GM19351 (cell line): ENCODE data around the gene MAPK12.

Source experiments
- ATAC-seq: cut with Tn5 transposase; IDR thresholded peaks from one replicate; pipeline ENCODE4 v1.9.1; 2021; ENCODE audit warnings: mild to moderate bottlenecking, moderate library complexity; ENCODE audit not compliant: unreplicated experiment

MAPK12 gene

DNA sequence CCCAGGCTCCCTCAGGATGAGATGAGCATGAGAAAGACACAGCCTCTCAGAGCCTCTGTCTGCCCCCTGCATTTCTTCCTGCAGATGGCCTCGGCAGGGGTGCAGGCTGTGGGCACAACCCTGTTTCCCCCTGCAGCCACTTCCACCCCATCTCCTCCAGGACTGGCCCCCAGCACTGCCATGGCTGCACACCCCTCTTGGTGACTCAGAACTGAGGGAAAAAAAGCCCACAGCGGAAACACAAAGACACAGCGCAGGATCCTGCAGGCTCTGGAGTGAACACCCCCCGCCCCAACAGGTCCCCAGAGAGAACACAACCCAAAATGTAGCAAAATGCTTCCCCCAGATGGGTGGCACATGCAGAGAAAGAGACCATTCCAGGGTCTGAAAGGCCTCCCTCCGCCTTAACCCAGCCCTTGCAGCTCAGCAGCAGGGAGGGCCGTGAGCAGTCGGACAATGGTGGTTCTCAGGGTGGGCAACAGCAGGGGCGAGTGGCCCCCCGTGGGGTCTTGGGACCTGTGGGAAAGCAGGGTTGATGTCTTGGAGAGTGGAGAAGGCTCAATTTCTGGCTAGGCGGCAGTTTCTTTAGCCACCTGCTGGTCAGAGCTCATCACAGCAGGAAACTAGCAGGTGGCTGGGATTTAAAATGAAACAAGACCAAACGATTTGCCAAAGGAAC, 24.6 kb downstream of the MAPK12 start:
- ATAC-seq, result no peak

DNA sequence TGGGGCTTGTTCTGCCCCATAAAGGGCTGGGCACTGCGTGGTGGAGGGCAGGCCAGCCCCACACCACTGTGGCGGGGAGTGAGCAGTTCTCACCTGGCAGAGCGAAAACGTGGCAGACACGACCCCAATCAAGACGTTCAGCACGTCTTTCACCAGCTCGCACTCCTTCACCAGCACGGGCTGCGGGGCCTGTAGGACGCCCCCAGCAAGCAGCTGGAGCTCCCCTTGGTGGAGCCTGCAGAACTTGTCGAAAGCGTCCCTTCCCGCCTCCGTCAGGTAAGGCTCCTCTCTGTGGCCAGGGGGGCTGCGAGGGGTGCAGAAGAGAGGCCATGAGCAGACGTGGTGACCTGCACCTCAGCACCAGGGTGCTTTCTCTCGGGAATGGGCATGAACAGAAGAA, 28.3 kb downstream of the MAPK12 start:
- no peak for ATAC-seq

DNA sequence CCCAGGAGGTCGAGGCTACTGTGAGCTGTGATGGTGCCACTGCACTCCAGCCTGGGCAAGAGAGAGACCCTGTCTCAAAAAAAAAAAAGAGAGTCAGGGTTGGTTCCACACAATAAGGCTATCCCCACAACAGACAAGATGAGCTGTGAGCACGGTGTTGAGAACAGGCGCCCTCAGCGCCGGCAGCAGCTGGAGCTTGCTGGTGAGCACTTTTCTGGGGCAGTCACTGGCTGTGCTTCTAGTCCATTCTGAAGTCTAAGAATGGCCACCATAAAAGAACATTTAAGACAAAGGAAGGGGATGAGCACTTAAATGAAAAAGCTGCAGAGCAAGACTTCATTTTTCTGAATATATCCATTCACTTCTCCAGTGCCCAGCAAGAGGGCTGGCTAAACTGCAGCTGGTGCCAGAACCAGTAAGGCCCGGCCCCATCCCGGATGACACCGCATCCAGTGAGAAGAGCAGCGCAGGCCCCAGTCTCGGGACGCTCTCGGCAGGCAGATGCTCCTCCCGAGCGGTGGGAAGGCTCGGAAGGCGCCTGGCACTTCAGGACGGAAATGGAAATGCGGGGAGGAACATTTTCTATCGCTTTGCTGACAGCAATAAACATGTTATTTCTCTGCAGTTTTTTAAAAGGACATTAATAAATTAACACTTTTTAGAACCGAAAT, 28.9 kb downstream of the MAPK12 start:
- no peak for ATAC-seq

DNA sequence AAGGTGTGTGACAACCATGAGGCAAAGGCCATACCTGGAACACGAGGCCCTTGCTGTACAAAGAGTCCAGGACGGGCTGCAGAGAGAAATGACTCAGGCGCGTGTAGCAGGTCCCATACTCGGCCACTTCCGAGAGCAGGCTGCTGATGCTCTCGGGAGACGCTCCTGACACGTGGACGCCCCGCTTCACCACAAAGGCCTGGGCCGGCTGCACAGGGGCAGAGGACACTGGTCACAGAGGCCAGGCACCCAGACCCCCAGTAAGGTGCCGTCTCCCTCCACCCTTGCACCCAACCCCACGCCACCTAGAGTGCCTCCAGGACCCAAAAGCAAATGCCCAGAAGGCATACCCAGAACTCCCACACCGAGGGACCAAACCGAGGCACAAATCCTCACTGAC, 32.1 kb downstream of the MAPK12 start:
- ATAC-seq, result no peak

DNA sequence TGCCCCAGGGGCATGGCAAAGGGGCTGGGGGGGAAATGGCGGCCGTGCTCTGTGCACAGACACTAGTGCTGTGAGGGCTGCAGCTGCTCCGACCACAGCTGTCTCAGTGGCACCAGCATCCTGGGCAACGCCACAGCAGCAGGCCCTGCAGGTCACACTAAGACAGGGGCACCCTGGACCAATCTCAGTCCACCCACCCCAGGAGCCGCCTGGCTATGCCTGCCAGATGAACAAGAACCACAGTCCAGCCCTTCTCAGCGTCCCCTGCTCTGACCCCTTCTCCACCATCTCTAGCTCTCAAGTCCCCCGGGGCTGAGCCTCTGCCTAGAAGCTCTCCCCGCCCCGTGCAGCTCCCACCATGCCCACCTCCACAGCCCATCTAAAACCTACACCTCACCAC, 33.1 kb downstream of the MAPK12 start:
- no peak for ATAC-seq

DNA sequence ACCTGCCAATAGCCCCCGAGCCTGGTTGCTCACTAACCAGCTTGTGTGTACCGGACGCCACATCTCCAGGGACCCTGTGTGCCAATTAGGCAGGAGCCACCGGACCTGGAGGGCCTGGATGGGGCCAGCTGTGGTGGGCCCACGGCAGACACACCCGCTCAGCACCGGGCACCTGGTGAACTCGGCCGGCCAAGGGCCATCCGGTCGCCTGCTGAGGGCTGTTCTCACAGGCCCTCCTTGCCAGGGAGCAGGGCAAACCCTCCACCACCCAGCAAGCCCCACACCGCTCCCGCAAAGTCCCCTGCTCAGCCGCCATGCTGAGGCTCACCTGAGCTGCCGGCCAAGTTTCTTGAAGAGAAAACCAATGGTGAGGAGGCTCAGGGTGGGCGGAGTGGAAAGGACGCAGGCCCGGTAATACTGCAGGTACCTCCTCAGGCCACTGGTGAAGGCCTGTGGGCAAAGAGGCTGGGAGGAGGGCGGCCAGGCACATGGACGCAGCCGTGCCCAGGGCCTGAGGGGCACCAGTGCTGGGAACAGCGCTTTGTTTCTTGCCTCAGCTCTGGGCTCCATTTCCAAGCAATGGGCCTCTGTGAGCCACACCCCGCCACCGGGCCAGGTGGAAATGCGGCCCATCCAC, 33.8 kb downstream of the MAPK12 start:
- no peak for ATAC-seq

DNA sequence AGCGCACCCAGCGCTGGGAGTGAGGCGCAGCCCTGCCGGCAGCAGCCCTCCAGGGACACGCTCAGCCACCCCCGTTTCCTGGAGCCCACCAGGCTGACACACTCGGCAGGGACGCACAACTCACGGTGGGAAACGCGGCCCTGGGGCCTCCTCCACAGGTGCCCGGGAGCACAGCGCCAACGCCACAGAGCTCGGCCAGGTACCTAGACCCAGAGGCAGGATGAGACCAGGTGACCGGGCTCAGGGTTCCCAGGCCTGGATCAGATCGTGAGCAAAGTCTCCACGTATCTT, 34.7 kb downstream of the MAPK12 start:
- ATAC-seq, result no peak

DNA sequence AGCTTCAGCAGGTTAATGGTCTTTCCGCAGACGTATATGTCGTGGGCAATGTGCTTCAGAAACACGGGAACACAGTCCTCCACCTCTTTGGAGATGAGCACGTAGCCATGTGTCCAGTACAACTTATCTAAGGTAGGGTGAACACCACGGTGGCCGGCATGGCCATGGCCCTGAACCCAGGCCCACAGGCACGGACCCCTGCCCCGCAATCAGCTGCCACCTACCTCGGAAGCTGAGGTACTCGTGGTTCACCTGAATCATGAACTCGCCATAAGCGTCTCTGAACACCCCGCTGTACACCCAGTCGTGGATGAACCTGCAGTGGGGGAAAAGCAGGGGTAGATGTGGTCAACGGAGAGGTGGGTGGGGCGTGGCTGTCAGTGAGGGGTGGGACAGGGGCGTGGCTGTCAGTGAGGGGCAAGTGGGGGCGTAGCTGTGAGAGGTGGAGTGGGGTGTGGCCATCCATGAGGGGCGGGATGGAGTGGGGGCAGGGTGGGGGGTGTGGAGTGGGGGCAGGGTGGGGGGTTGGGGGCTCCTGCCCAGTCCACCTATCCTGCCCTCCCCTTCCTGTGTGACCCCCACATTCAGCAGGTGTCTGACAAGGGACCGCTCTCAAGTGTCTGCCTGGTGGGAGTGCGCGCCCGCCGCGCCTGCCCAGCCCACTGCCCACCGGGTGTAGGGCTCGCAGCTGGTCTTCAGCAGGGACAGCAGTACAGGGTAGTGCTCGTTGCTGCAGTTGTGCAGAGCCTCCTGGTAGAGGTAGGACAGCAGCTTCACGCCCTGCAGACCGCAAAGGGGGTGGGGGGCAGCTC, 35.2 kb downstream of the MAPK12 start:
- ATAC-seq, result no peak

DNA sequence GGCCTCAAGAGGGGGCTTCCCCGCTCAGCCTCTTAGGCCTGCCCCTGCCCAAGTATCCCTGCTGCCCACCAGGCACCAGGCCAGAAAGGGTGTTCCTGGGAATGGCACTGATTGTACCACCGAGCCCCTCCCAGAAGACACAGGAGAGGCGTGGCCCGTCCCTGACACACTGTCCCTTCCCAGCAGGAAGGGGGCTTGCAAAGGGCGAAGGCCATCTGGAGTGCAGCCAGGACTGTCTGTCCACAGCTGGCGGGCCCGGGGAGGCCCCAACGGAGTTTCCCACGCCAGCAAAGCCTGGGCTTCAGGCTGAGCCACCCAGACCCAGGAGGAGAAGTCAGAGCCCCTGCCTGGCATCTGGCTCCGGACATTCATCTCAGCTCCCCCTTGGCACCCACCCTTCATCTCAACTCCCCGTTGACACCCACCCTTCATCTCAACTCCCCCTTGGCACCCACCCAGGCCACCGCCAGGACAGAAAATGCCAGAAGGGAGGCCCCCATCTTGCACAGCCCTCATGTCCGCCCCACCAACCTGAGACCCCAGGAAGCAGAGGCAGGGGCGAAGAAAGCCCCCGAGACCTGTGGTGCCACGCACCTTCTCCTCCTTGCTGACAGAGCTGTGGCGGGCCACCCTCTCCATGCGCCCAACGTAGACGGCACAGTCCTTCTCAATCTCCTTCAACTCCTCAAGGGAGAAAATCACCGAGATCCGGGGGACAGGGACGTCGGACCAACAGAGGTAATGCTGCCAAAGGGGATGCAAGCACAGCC, 36.1 kb downstream of the MAPK12 start:
- no peak for ATAC-seq

DNA sequence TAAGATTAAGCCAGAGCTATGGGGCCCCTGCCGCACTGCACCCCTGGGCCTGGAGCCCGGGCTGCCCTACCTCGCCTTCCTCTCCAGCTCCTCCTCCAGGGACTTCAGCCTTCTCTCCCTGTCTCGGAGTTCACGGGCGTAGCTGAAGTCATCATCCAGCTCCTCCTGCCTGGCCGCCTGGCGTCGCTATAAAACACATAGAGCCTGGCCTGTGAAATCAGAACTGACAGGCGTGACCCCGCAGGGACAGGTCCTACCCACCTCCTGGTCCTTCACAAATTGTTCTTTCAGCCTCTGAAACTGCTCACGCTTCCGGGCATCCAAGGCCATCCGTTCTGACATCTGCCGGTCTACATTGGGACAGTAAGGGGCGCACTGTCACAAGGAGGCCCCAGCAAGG, 37.4 kb downstream of the MAPK12 start:
- no peak for ATAC-seq

DNA sequence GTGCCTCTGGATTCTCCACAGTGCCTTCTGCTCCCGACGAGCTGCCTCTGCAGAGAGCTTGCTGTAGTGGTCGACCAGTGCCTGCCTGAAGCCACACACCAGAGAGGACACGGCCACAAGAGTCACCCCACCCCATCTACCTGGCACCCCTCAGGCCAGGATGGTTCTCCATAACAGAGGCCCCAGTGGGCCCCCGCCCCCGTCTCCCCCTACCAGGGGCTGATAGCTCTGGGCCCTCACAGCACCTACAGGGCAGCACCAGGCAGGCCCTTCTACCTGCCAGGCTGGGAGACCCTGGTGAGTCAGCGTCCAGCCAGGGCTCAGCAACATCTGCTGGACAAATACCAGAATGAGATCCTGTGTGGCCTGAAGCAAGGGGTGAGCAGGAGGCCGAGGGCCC, 39.0 kb downstream of the MAPK12 start:
- ATAC-seq, result no peak

DNA sequence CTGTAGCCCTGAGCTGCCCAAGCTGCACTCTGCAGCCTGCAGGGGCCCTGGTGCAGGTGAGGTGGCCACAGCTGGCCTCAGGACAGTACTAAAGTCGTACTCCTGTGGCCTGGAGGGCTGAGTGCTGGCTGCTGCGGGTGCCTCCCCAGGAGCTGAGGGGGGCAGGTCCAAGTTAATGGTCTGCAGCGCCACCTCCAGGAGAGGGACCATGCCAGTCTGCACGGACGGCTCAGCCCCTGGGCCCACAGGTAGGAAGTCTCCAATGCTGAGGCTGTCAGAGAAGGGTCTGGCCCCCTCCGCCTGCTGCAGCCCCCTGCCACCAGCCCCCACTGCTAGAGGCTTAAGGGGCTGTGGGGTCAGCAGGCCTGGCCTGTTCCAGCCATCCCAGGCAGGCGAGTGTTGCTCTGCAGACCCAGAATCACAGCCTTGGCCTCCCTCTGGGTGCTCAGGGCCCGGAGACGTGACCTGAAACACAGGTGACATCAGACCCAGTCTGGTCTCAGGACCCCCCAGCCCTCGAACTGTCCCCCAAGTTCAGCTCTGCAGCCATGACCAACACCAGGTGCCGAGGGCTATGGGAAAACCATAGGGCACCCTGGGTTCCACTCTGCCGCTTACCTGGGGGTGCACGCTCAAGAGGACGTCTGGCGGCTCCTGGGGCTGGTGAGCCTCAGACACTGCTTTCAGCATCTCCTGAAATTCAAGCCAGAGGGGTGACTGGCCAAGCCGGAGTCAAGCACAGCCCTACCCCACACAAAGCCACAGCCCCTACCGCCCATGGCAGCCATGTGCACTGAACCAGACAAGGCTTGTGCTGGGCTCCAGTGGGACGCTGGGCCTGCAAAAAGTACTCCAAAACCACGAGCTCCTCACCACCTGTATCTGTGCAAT, 39.8 kb downstream of the MAPK12 start:
- ATAC-seq, result no peak

DNA sequence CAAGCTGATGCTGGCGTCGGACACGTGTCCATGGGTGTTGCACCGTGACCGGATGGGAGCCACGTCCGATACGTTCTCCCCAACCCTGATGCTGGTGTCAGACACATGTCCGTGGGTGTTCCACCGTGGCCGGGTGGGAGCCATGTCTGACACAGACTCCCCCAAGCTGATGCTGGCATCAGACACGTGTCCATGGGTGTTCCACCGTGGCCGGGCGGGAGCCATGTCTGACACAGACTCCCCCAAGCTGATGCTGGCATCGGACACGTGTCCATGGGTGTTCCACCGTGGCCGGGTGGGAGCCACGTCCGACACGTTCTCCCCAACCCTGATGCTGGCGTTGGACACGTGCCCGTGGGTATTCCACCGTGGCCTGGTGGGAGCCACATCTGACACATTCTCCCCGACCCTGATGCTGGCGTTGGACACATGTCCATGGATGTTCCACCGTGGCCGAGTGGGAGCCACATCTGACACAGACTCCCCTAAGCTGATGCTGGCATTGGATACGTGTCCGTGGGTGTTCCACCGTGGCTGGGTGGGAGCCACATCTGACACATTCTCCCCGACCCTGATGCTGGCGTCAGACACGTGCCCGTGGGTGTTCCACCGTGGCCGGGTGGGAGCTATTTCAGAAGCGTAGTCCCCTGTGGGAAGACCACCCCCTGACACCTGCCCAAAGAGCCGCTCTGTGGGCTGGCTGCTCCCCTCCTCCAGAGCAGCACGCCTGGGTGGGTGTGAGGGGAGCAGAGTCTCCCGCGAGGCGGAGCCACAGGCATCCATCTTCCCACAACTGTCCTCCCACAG, 40.7 kb downstream of the MAPK12 start:
- ATAC-seq, result no peak

DNA sequence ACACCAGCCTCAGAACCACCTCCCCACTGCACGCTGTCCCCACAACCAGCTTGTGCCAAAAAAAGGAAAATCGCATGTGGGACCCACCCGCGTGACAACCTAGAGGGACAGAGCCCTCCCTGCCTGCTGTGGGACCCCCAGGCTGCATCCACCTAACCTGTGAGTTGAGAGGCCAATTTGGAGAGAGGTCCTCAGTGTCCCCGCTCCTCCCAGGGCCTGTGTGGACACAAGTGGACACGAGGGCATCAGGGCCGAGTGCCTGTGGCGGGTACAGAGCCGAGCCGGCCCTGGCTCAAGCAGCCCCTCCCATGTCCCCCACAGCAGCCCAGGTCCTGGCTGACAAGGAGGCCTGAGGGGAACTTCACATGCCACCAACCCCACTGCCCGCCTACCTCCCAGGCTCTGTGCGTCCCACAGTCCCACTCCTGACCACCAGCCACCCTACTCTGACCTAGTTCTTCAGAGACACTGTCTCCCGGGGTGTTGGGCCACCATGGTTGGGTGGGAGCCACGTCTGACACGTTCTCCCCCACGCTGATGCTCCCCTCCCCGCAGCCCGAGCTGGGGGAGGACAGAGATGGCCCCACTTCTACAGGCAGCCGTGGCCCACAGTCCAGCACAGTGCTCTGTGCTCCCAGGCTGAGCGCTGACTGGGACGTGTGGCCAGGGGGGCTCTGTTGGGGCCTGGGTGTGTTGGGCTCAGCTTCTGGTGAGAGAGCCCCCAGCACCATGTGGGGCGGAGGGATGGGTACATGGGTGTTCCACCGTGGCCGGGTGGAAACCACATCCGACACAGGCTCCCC, 41.5 kb downstream of the MAPK12 start:
- no peak for ATAC-seq

DNA sequence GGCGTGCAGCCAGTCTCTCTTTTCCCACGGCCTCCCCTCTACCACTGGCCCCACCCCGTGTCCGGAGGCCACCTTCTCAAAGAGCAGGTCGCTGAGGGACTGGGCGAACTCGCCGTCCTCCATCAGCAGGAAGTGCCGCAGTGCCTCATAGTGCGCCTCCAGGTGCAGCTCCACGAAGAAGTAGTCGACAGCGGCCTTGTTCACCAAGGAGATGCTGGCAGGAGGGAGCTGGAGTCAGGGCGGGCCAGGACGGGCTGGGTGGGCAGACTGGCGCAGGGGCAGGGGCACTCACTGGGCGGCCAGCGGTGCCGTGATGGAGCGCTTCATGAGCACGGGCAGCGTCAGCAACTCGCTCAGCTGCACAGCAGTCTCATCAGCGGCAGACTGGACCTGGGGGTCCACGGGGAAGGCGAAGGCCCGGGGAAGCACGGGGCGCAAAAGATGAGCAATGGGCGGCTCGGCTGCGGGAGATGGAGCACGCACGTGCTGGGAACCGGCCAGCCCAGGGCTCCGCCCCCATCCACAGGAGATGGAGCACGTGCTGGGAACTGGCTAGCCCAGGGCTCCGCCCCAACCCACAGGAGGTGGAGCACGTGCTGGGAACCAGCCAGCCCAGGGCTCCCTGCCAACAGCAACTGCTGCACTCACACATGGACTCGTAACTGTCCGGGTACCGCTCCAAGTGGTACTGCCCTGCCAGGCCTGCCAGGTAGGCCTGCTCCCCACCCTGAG, 42.3 kb downstream of the MAPK12 start:
- ATAC-seq, result no peak

DNA sequence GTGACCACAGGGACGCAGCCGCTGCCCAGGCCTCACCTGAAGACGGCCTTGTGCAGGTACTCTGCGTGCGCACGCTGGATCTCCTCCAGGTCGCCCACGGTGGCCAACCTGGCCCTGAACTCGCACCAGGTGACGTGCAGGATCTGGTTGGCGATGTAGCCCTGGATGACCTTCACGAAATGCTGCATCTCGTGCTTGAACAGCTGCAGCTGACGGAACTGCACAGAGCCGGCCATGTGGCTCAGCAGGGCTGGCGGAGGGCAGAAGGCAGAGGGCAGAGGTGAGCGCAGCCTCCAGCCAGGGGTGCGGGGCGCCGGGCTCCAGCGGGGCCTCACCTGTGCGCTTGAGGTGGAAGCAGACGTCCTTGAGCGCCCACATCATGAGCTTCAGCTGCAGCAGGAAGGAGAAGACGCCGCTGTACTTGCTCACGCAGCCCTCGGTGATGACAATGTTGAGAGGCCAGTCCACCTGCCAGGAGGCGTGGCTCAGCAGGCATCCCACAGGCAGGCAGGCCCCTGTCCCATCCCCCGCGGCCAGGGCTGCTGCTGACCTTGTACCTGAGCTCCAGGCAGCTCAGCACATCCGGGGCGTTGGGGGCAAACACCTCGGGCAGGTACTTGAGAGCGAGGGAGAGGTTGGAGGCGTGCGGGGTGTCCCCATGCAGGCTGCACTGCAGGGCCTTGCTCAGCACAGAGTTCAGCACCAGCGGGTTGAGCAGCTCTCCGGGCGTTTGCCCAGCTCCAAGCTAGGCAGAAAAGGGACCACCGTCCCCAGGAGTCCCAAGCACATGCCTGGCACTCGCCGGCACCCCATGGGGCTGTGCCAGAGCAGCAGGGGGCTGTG, 43.1 kb downstream of the MAPK12 start:
- ATAC-seq, result no peak
